Keratinocyte (primary cell): ENCODE data around the gene PTPRN2. TPM values are rescaled to one million over a fixed set of nuclear protein-coding genes. Genes with fewer than 3 reads are reported as not detected.

ENCODE experiments used
- DNase-seq: peaks from one replicate; pipeline ENCODE4 v3.0.0-alpha.2; 2011; ENCODE audit warnings: low read depth, missing footprints, low spot score
- FAIRE-seq: peaks from 2 replicates; lab custom pipeline; 2011; peaks lifted over from hg19 to GRCh38; lab: Jason Lieb, UNC
- H2AFZ ChIP-seq: 2 replicates; pipeline ENCODE4 v1.6.0; 2012; ENCODE audit warnings: low read length, control low read depth, inconsistent platforms; ENCODE audit not compliant: control insufficient read depth
- H3K27ac ChIP-seq: 2 replicates; pipeline ENCODE4 v1.5.1; 2011; ENCODE audit warnings: low read length; ENCODE audit not compliant: control insufficient read depth, insufficient read depth
- H3K27me3 ChIP-seq: 3 replicates; pipeline ENCODE4 v1.6.0; 2011; ENCODE audit warnings: low read length; ENCODE audit not compliant: control insufficient read depth, insufficient read depth; ENCODE audit errors: extremely low read depth
- H3K36me3 ChIP-seq, 2 experiments: 2 replicates in 1 of 2; 3 replicates in 1 of 2; pipeline ENCODE4 v1.5.1; 2011; ENCODE audit warnings: low read length in 2 of 2, mild to moderate bottlenecking in 1 of 2; ENCODE audit not compliant: control insufficient read depth in 2 of 2, insufficient read depth in 2 of 2; ENCODE audit errors: extremely low read depth in 1 of 2
- H3K4me1 ChIP-seq: 3 replicates; pipeline ENCODE4 v1.5.1; 2011; ENCODE audit warnings: low read length; ENCODE audit not compliant: control insufficient read depth, insufficient read depth; ENCODE audit errors: extremely low read depth
- H3K4me2 ChIP-seq: 3 replicates; pipeline ENCODE4 v1.6.0; 2011; ENCODE audit warnings: low read depth, low read length; ENCODE audit not compliant: control insufficient read depth, insufficient read depth; ENCODE audit errors: extremely low read depth
- H3K4me3 ChIP-seq, 3 experiments: fragments of 200-600 bp in 1 of 3; sonication (generic) in 1 of 3; 2 replicates in 2 of 3; 3 replicates in 1 of 3; pipeline ENCODE4 v1.5.1; 2011 to 2016; ENCODE audit warnings: low read length in 3 of 3, mild to moderate bottlenecking in 3 of 3, control low read depth in 2 of 3, inconsistent platforms in 1 of 3, low read depth in 1 of 3, mixed read lengths in 1 of 3, mixed run types in 1 of 3, moderate library complexity in 1 of 3; ENCODE audit not compliant: control insufficient read depth in 2 of 3, insufficient read depth in 2 of 3; ENCODE audit errors: extremely low read depth in 1 of 3
- H3K79me2 ChIP-seq: 2 replicates; pipeline ENCODE4 v1.6.0; 2012; ENCODE audit warnings: low read length; ENCODE audit not compliant: control insufficient read depth, insufficient read depth
- H3K9ac ChIP-seq: 3 replicates; pipeline ENCODE4 v1.6.0; 2011; ENCODE audit warnings: low read length; ENCODE audit not compliant: control insufficient read depth, insufficient read depth; ENCODE audit errors: extremely low read depth
- H3K9me1 ChIP-seq: 3 replicates; pipeline ENCODE4 v1.6.0; 2011; ENCODE audit warnings: low read length; ENCODE audit not compliant: control insufficient read depth, insufficient read depth; ENCODE audit errors: extremely low read depth
- H3K9me3 ChIP-seq: 2 replicates; pipeline ENCODE4 v1.5.1; 2012; ENCODE audit warnings: low read depth, low read length; ENCODE audit not compliant: control insufficient read depth
- H4K20me1 ChIP-seq: 3 replicates; pipeline ENCODE4 v1.6.0; 2011; ENCODE audit warnings: low read length; ENCODE audit not compliant: control insufficient read depth, insufficient read depth; ENCODE audit errors: extremely low read depth
- CTCF ChIP-seq, 3 experiments: IDR thresholded peaks in 1 of 3; conservative IDR thresholded peaks in 1 of 3; optimal IDR thresholded peaks in 1 of 3; 2 replicates in 2 of 3; 3 replicates in 1 of 3; pipeline versions ENCODE3 to v1.5.1; 2011; ENCODE audit warnings: low read length in 3 of 3, mild to moderate bottlenecking in 3 of 3, moderate library complexity in 2 of 3, control low read depth in 1 of 3, inconsistent platforms in 1 of 3; ENCODE audit not compliant: insufficient read depth in 2 of 3; ENCODE audit errors: extremely low read depth in 1 of 3
- EZH2 ChIP-seq: IDR thresholded peaks from one replicate; pipeline ENCODE4 v1.6.1; 2012; ENCODE audit warnings: inconsistent platforms, mild to moderate bottlenecking, low read length, moderate library complexity
- dilution Hi-C: fragments of 300-500 bp; cut with MboI; formaldehyde crosslinking; loops from one replicate; pipeline ENCODE4 v1.7.0; 2020; ENCODE audit warnings: low sequenced_read_pairs; ENCODE audit not compliant: extremely low pct_ligation_motif_present
- polyA plus RNA-seq, 5 experiments: library from polyadenylated mRNA; depleted of rRNA in 3 of 5; stranded (reverse) in 3 of 5; stranded (forward) in 1 of 5; unstranded in 1 of 5; fragments of >200 nt; gene quantifications; 1 replicate in 1 of 5; 2 replicates in 3 of 5; 3 replicates in 1 of 5; pipeline versions ENCODE4 v1.2.1 to v1.2.3, GENCODE V29; 2011 to 2012; ENCODE audit warnings: missing spikeins in 2 of 5, low read depth in 1 of 5, low replicate concordance in 1 of 5

PTPRN2 gene
- polyA plus RNA-seq, 1 donor (not counting 4 experiments of a cell fraction or from before 2014, with no cell fraction given) = not detected

GRCh38 chr7:157715938-157716280 is 871.7 kb downstream of the PTPRN2 start:
- H3K27ac ChIP-seq = no peak overlapping the region
- no peak for FAIRE-seq
- no peak overlapping the region for H2AFZ ChIP-seq
- no peak for DNase-seq
- no peaks in the 10 kb centered on the region for H3K4me1 ChIP-seq
- no peaks in the 10 kb centered on the region for H3K9me1 ChIP-seq
- H3K27me3 ChIP-seq = no peaks in the 10 kb centered on the region
- H3K9me3 ChIP-seq = peaks cover 16% of the 10 kb centered on the region
- no peaks in the 10 kb centered on the region for H3K36me3 ChIP-seq
- H3K9ac ChIP-seq = no peak overlapping the region
- TF ChIP-seq EZH2 (no peak), CTCF (optimal IDR thresholded peaks at IDR 0.05 in 1 of 3, IDR thresholded peaks at IDR 0.05 in 1 of 3, conservative IDR thresholded peaks at IDR 0.05 in 1 of 3; ENCODE audit: extremely low read depth in 1 of 3, insufficient read depth in 2 of 3, low read length in 3 of 3) (no peak)
- H3K79me2 ChIP-seq = no peaks in the 10 kb centered on the region
- no peaks in the 10 kb centered on the region for H4K20me1 ChIP-seq
- no peak overlapping the region for H3K4me3 ChIP-seq
- dilution Hi-C loops = no loop called here
- H3K4me2 ChIP-seq = no peak overlapping the region

GRCh38 chr7:157715071-157715937 is 872.3 kb downstream of the PTPRN2 start:
- H3K4me2 ChIP-seq = no peak overlapping the region
- no peaks in the 10 kb centered on the region for H4K20me1 ChIP-seq
- no peaks in the 10 kb centered on the region for H3K36me3 ChIP-seq
- H3K4me3 ChIP-seq = no peak overlapping the region
- H2AFZ ChIP-seq = no peak overlapping the region
- no peak overlapping the region for H3K9ac ChIP-seq
- H3K27ac ChIP-seq = no peak overlapping the region
- peaks cover 16% of the 10 kb centered on the region for H3K9me3 ChIP-seq
- H3K27me3 ChIP-seq = no peaks in the 10 kb centered on the region
- no peak for FAIRE-seq
- H3K79me2 ChIP-seq = no peaks in the 10 kb centered on the region
- dilution Hi-C loops = no loop called here
- TF ChIP-seq CTCF (optimal IDR thresholded peaks at IDR 0.05 in 1 of 3, IDR thresholded peaks at IDR 0.05 in 1 of 3, conservative IDR thresholded peaks at IDR 0.05 in 1 of 3; ENCODE audit: extremely low read depth in 1 of 3, insufficient read depth in 2 of 3, low read length in 3 of 3) = no peak
- TF ChIP-seq EZH2 = no peak
- H3K4me1 ChIP-seq = no peaks in the 10 kb centered on the region
- H3K9me1 ChIP-seq = no peaks in the 10 kb centered on the region
- DNase-seq = no peak
